ENCODE data around the gene EHD1. TPM values are rescaled to one million over a fixed set of nuclear protein-coding genes. Genes with fewer than 3 reads are reported as not detected.

EHD1 gene
- total RNA-seq, 4 donors from 2014 or later, result 37.2 to 108 (median 46.4) TPM

GRCh38 chr11:64831411-64831891, 47.0 kb downstream of the EHD1 start:
- no peak for TF ChIP-seq CTCF (IDR thresholded peaks at IDR 0.05; ENCODE audit: low read depth)

- TF ChIP-seq CTCF (IDR thresholded peaks at IDR 0.05; ENCODE audit: low read depth), result no peak
These were observed 48.7 kb downstream of the EHD1 start for GRCh38 chr11:64829536-64830251.

GRCh38 chr11:64827451-64827839, 51.0 kb downstream of the EHD1 start:
- no peak for TF ChIP-seq CTCF (IDR thresholded peaks at IDR 0.05; ENCODE audit: low read depth)

GRCh38 chr11:64826578-64827450, 51.6 kb downstream of the EHD1 start:
- TF ChIP-seq CTCF (IDR thresholded peaks at IDR 0.05; ENCODE audit: low read depth), result no peak

GRCh38 chr11:64826062-64826461, 52.4 kb downstream of the EHD1 start:
- no peak for TF ChIP-seq CTCF (IDR thresholded peaks at IDR 0.05; ENCODE audit: low read depth)

- TF ChIP-seq CTCF (IDR thresholded peaks at IDR 0.05; ENCODE audit: low read depth), result no peak
These were observed 54.8 kb downstream of the EHD1 start for GRCh38 chr11:64823568-64824119.

- TF ChIP-seq CTCF (IDR thresholded peaks at IDR 0.05; ENCODE audit: low read depth), result no peak
These were observed 60.9 kb downstream of the EHD1 start for GRCh38 chr11:64817476-64817875.
